Caco-2 (cell line): Measurements from ENCODE around the gene DLG2. TPM values are rescaled to one million over a fixed set of nuclear protein-coding genes. Genes with fewer than 3 reads are reported as not detected.

Experiments
- BruUV-seq: library from RNA; stranded (reverse); fragments of 400-500 nt; replicated peaks from 2 replicates; lab custom pipeline; 2021; lab: Mats Ljungman, UMichigan
- CTCF ChIA-PET: fragments of 300-600 bp; sonication (Branson Sonifier 250); formaldehyde crosslinking; loops from one replicate; lab custom pipeline; 2022; ENCODE audit warnings: antibody characterized with exemption; lab: Charles Lee
- POLR2A ChIA-PET: fragments of 300-600 bp; sonication (Branson Sonifier 250); formaldehyde crosslinking; loops from one replicate; lab custom pipeline; 2022; ENCODE audit warnings: antibody characterized with exemption; lab: Charles Lee
- DNase-seq, 2 experiments: peaks; one replicate each; pipeline versions ENCODE4 v3.0.0 to v3.0.0-alpha.2; 2020 to 2022
- H3K27me3 ChIP-seq: replicated peaks from 2 replicates; pipeline ENCODE4 v1.6.0; 2011; ENCODE audit warnings: low read length; ENCODE audit not compliant: control insufficient read depth, insufficient read depth
- H3K36me3 ChIP-seq: 2 replicates; pipeline ENCODE4 v1.5.1; 2011; ENCODE audit warnings: low read length; ENCODE audit not compliant: control insufficient read depth, insufficient read depth
- H3K4me1 ChIP-seq: fragments of 250-450 bp; sonication (Bioruptor Pico); 2 replicates; pipeline ENCODE4 v1.5.1; 2020; ENCODE audit warnings: mild to moderate bottlenecking
- H3K4me3 ChIP-seq: 2 replicates; pipeline ENCODE4 v1.5.1; 2011; ENCODE audit warnings: low read depth, mild to moderate bottlenecking, control low read depth, low read length
- H3K9me3 ChIP-seq: fragments of 250-450 bp; sonication (Bioruptor Pico); 2 replicates; pipeline ENCODE4 v1.5.1; 2020; ENCODE audit warnings: mild to moderate bottlenecking, moderate library complexity
- H3K27ac Mint-ChIP-seq: one replicate; pipeline ENCODE4 v1.8.0; 2022; ENCODE audit warnings: mixed read lengths; ENCODE audit not compliant: unreplicated experiment
- H3K27me3 Mint-ChIP-seq: one replicate; pipeline ENCODE4 v1.8.0; 2022; ENCODE audit warnings: mixed read lengths; ENCODE audit not compliant: insufficient read depth, unreplicated experiment
- H3K36me3 Mint-ChIP-seq: one replicate; pipeline ENCODE4 v1.8.0; 2022; ENCODE audit warnings: mild to moderate bottlenecking, mixed read lengths; ENCODE audit not compliant: insufficient read depth, unreplicated experiment
- H3K4me1 Mint-ChIP-seq: one replicate; pipeline ENCODE4 v1.8.0; 2022; ENCODE audit warnings: low read depth, mixed read lengths; ENCODE audit not compliant: unreplicated experiment
- H3K4me3 Mint-ChIP-seq: one replicate; pipeline ENCODE4 v1.8.0; 2022; ENCODE audit warnings: mild to moderate bottlenecking, moderate library complexity, mixed read lengths; ENCODE audit not compliant: unreplicated experiment
- H3K9me3 Mint-ChIP-seq: one replicate; pipeline ENCODE4 v1.8.0; 2022; ENCODE audit warnings: mixed read lengths; ENCODE audit not compliant: unreplicated experiment
- intact Hi-C: fragments of 100-400 bp; cut with micrococcal nuclease; formaldehyde crosslinking; loops from one replicate; pipeline ENCODE4 v1.10.0; 2022; ENCODE audit not compliant: unreplicated experiment
- total RNA-seq: library from RNA; stranded (reverse); gene quantifications from 2 replicates; pipeline ENCODE4 v1.2.3, GENCODE V29; 2022
- TF ChIP-seq, protein P1 (sequence below), 2 experiments: fragments of 200-600 bp in 1 of 2; IDR thresholded peaks; 1 replicate in 1 of 2; 2 replicates in 1 of 2; pipeline versions ENCODE4 v1.5.1 to v1.8.0; 2011 to 2022; ENCODE audit warnings: antibody characterized with exemption in 1 of 2, control low read depth in 1 of 2, inconsistent platforms in 1 of 2, low read depth in 1 of 2, low read length in 1 of 2, mild to moderate bottlenecking in 1 of 2, moderate library complexity in 1 of 2; ENCODE audit not compliant: insufficient read depth in 1 of 2, severe bottlenecking in 1 of 2, unreplicated experiment in 1 of 2

Gene DLG2
- total RNA-seq, 1 experiment from 2014 or later = 21.6 TPM

- intact Hi-C loops = loop anchor here (5.0 kb wide), 1 partner anchor 171 kb away; no protein-coding TSS in a partner anchor
- H3K4me3 Mint-ChIP-seq = no peak overlapping the region
- no peak for DNase-seq
- H3K9me3 ChIP-seq = no peaks in the 10 kb centered on the region
- no peaks in the 10 kb centered on the region for H3K9me3 Mint-ChIP-seq
- H3K27me3 Mint-ChIP-seq = no peaks in the 10 kb centered on the region
- TF ChIP-seq, protein P1, sequence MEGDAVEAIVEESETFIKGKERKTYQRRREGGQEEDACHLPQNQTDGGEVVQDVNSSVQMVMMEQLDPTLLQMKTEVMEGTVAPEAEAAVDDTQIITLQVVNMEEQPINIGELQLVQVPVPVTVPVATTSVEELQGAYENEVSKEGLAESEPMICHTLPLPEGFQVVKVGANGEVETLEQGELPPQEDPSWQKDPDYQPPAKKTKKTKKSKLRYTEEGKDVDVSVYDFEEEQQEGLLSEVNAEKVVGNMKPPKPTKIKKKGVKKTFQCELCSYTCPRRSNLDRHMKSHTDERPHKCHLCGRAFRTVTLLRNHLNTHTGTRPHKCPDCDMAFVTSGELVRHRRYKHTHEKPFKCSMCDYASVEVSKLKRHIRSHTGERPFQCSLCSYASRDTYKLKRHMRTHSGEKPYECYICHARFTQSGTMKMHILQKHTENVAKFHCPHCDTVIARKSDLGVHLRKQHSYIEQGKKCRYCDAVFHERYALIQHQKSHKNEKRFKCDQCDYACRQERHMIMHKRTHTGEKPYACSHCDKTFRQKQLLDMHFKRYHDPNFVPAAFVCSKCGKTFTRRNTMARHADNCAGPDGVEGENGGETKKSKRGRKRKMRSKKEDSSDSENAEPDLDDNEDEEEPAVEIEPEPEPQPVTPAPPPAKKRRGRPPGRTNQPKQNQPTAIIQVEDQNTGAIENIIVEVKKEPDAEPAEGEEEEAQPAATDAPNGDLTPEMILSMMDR (IDR thresholded peaks at IDR 0.05; ENCODE audit: insufficient read depth in 1 of 2, low read depth in 1 of 2, low read length in 1 of 2, severe bottlenecking in 1 of 2, unreplicated experiment in 1 of 2) = no peak
- H3K27me3 ChIP-seq = no peaks in the 10 kb centered on the region
- H3K4me1 ChIP-seq = peaks cover 8% of the 10 kb centered on the region; the same call in 1 of the 2 replicates
- H3K4me3 ChIP-seq = no peak overlapping the region
- ChIA-PET CTCF (no interaction called here), POLR2A (no interaction called here)
- H3K27ac Mint-ChIP-seq = no peak overlapping the region
- no peaks in the 10 kb centered on the region for H3K36me3 ChIP-seq
- no TSS peak for BruUV-seq
- no peaks in the 10 kb centered on the region for H3K36me3 Mint-ChIP-seq
- H3K4me1 Mint-ChIP-seq = peaks cover 20% of the 10 kb centered on the region
These were observed 550.4 kb downstream of the DLG2 start for GRCh38 chr11:85076535-85077330.

DNA sequence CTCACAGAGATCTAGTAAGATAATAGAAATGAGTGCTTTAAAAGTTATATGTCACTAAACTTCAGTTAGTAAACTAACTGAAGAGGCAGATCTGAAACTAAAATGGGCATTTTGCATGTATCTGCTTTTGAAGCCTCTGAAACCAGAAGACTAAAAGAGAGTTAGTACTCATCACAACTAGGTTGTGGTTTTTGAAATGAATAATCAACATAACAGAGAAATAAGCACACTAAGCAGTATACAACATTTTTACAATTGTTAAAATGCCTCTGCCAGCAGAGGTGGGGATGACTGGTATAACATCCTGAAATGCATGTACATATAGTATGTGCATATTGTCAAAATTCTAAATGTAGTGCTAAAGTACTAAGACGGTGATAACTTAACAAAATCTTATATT, 564.5 kb downstream of the DLG2 start:
- no peaks in the 10 kb centered on the region; the same call in 1 of the 2 replicates for H3K27me3 ChIP-seq
- no peak overlapping the region for H3K4me3 Mint-ChIP-seq
- no peaks in the 10 kb centered on the region for H3K4me1 Mint-ChIP-seq
- TF ChIP-seq, protein P1 (IDR thresholded peaks at IDR 0.05; ENCODE audit: insufficient read depth in 1 of 2, low read depth in 1 of 2, low read length in 1 of 2, severe bottlenecking in 1 of 2, unreplicated experiment in 1 of 2) = no peak
- CTCF ChIA-PET = no interaction called here
- H3K4me1 ChIP-seq = no peaks in the 10 kb centered on the region
- POLR2A ChIA-PET = no interaction called here
- H3K36me3 ChIP-seq = no peaks in the 10 kb centered on the region
- intact Hi-C loops = no loop called here
- H3K4me3 ChIP-seq = no peak overlapping the region
- no TSS peak for BruUV-seq
- H3K9me3 Mint-ChIP-seq = no peaks in the 10 kb centered on the region
- no peak for DNase-seq
- no peak overlapping the region for H3K27ac Mint-ChIP-seq
- no peaks in the 10 kb centered on the region for H3K9me3 ChIP-seq
- no peaks in the 10 kb centered on the region for H3K36me3 Mint-ChIP-seq
- H3K27me3 Mint-ChIP-seq = no peaks in the 10 kb centered on the region

DNA sequence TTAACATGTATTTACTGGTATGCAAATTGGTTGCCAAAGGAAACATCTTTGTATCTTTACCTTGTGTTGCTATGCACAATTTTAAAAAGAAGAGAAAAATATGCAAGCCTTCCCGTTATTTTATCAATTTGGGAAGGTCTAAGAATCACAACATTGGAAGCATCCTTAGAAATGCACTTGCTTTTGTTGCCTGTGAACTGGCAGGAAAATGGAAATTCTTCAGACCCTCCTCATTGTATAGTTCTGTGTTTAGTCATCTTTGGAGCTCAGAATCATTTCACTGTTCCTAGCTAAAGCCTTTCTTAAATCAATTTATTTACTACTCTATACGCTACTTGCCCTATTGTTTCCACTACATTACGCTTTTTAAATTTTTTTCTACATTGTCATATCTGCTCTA, 574.5 kb downstream of the DLG2 start:
- POLR2A ChIA-PET = no interaction called here
- no TSS peak for BruUV-seq
- no peaks in the 10 kb centered on the region for H3K9me3 ChIP-seq
- H3K36me3 Mint-ChIP-seq = no peaks in the 10 kb centered on the region
- DNase-seq = no peak
- no peak overlapping the region for H3K4me3 Mint-ChIP-seq
- no peak overlapping the region for H3K27ac Mint-ChIP-seq
- H3K4me1 Mint-ChIP-seq = no peaks in the 10 kb centered on the region
- CTCF ChIA-PET = no interaction called here
- H3K4me3 ChIP-seq = no peak overlapping the region
- no peaks in the 10 kb centered on the region for H3K27me3 Mint-ChIP-seq
- no peaks in the 10 kb centered on the region for H3K36me3 ChIP-seq
- H3K27me3 ChIP-seq = no peaks in the 10 kb centered on the region
- intact Hi-C loops = no loop called here
- H3K9me3 Mint-ChIP-seq = no peaks in the 10 kb centered on the region
- TF ChIP-seq, protein P1 (IDR thresholded peaks at IDR 0.05; ENCODE audit: insufficient read depth in 1 of 2, low read depth in 1 of 2, low read length in 1 of 2, severe bottlenecking in 1 of 2, unreplicated experiment in 1 of 2) = no peak
- H3K4me1 ChIP-seq = no peaks in the 10 kb centered on the region
